AG09319 (cell line): ENCODE results near the gene HS3ST1.

Experiments
- DNase-seq: peaks from one replicate; pipeline ENCODE4 v3.0.0-alpha.2; 2010; ENCODE audit warnings: low read depth; ENCODE audit errors: extremely low read depth
- TF ChIP-seq, protein P1 (sequence below): IDR thresholded peaks from 2 replicates; pipeline ENCODE4 v1.5.1; 2011; ENCODE audit warnings: low read depth, mild to moderate bottlenecking, inconsistent platforms, low read length, moderate library complexity

HS3ST1 gene

GRCh38 chr4:11426731-11427120, 2.0 kb downstream of the HS3ST1 start:
- DNase-seq, result no peak

DNA sequence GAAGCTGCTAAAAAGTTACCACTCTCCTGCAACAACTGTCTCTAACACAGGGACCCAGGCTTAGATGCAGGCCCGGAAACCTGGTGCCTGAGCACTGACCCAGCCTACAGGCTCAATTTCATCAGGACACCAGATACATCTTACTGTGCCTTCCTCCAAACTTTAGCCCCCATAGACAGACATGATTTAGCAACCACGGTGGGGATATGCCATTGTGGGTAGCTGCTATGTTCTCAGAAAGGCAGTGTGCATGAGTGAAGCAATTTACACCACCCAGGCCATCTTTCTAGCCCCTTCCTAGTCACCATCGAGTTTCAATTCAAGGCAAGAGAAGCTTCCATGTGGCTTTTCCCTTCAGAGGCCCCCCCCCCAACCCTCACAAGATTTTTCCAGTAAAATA, 2.7 kb downstream of the HS3ST1 start:
- no peak for DNase-seq
- TF ChIP-seq, protein P1, sequence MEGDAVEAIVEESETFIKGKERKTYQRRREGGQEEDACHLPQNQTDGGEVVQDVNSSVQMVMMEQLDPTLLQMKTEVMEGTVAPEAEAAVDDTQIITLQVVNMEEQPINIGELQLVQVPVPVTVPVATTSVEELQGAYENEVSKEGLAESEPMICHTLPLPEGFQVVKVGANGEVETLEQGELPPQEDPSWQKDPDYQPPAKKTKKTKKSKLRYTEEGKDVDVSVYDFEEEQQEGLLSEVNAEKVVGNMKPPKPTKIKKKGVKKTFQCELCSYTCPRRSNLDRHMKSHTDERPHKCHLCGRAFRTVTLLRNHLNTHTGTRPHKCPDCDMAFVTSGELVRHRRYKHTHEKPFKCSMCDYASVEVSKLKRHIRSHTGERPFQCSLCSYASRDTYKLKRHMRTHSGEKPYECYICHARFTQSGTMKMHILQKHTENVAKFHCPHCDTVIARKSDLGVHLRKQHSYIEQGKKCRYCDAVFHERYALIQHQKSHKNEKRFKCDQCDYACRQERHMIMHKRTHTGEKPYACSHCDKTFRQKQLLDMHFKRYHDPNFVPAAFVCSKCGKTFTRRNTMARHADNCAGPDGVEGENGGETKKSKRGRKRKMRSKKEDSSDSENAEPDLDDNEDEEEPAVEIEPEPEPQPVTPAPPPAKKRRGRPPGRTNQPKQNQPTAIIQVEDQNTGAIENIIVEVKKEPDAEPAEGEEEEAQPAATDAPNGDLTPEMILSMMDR, result no peak

More at GRCh38 chr4:11426731-11427120, 2.0 kb downstream of the HS3ST1 start:
- TF ChIP-seq, protein P1, result no peak

GRCh38 chr4:11424856-11425255, 3.8 kb downstream of the HS3ST1 start:
- DNase-seq, result no peak
- TF ChIP-seq, protein P1, result no peak

GRCh38 chr4:11424000-11424399, 4.7 kb downstream of the HS3ST1 start:
- no peak for DNase-seq
- TF ChIP-seq, protein P1, result no peak

GRCh38 chr4:11423465-11423864, 5.2 kb downstream of the HS3ST1 start:
- TF ChIP-seq, protein P1, result no peak
- no peak for DNase-seq

GRCh38 chr4:11421116-11421515, 7.6 kb downstream of the HS3ST1 start:
- TF ChIP-seq, protein P1, result no peak
- no peak for DNase-seq

DNA sequence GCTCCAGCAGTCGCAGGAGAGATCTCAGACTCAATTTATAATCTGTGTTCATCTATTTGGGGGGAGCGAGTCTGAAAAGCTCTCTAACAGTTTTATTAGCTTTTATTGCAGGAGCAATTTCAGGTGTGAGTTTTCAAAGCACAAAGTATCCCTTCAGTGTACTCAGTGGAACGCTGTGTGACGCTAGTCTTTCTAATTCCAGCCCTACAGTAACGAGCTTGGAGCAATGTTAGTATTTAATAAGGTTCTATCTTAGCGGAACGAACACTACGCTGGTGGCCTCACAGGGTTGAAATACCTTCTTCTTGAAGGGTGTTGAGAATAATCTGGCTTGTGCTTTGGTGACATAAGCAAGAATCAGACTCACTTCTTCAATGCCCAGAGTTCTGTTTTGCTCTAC, 8.4 kb downstream of the HS3ST1 start:
- no peak for DNase-seq
- TF ChIP-seq, protein P1, result no peak

DNA sequence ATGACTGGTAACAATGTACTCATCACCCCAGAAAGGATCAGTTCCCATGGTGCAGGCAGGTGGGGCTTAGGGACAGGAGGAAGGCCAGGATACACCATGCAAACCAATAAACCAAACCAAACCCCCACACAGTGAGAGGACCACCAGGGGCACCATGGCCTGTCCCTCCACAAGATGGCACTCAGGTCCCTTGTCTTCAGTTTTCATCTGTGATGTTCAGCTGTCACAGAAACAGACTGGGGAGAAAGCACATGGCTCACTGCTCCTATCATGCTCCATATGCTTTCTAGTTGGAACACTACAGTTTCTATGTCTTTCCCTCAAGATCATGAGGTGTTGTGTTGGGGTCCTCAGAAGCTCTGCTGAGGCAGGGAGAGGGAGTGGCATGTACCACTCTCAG, 10.1 kb downstream of the HS3ST1 start:
- DNase-seq, result no peak
- TF ChIP-seq, protein P1, result no peak
